ENCODE data around the gene KIF21B.

The KIF21B gene

DNA sequence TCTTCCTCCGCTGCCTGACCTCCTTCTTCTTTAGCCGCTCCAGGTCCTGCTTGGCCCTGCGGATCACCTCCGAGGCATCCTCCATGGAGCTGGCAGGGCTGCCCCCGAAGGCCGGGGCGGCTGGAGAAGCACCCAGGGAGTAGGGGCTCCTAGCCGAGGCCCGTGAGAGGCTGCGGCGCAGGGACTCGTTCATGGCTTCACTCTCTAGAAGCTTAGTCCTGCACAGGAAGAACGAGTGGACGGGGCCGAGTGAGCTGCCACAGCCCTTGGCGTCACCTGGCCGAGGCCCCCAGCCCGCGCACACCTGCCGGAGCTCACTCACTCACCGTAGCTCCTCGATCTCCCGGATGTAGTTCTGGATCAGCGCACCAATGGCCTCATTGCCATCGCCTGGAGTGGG is 23.1 kb downstream of the KIF21B start:
- in situ Hi-C loops (cut with MboI; ENCODE audit: low sequenced_read_pairs), result no loop called here

DNA sequence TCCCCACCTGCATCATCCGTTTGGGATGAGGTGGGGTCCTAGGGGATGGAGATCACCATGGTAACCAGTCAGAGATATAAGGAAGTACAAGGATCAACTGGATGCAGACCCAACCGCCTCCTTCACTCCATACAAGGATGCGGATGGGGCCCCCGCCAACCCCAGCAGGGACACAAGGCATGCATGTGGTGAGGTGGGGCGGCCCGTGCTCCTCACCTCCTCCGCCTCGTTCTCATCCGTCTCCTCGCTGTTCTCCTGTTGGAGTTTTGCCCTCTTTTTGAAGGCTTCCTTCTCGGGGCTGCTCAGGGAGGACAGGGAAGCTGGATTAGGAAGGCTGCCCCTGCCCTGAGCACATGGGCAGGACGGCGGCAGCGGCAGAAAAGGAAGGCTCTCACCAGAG is 23.8 kb downstream of the KIF21B start:
- in situ Hi-C loops (cut with MboI; ENCODE audit: low sequenced_read_pairs), result no loop called here

GRCh38 chr1:200998323-200998722 is 25.2 kb downstream of the KIF21B start:
- in situ Hi-C loops (cut with MboI; ENCODE audit: low sequenced_read_pairs), result no loop called here

DNA sequence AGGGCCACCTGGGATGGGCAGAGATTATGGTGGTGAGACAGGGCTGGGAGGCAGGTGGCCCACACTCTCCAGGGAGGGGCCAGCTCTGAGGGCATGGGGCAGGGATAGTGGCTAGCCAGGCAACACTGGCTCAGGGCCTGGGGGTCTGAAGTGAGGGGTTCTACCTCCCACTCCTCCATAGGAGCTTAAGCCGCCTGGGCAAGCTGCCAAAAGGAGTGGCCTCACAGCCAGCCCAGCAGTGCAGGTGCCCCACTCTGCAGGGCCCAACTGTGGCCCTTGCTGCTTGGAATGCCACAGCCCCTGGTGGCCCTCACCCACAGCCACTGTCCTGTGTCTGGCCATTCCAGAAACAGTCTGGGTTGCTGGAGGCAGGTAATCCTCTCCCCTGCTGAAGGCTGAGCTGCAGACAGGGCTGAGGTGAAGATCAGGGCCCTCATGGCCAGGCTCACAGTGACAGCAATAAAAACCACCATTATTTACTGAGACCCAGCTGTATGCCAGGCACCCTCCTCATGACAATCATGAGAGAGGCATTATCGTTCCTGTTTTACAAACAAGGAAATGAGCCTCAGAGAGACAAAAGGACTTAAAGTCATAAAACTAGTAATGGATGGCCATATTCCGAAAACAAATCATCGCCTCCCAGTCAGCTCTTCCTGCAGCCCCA is 31.0 kb downstream of the KIF21B start:
- in situ Hi-C loops (cut with MboI; ENCODE audit: low sequenced_read_pairs), result no loop called here

- in situ Hi-C loops (cut with MboI; ENCODE audit: low sequenced_read_pairs), result no loop called here
Measured at GRCh38 chr1:200991097-200991614, 32.4 kb downstream of the KIF21B start.

DNA sequence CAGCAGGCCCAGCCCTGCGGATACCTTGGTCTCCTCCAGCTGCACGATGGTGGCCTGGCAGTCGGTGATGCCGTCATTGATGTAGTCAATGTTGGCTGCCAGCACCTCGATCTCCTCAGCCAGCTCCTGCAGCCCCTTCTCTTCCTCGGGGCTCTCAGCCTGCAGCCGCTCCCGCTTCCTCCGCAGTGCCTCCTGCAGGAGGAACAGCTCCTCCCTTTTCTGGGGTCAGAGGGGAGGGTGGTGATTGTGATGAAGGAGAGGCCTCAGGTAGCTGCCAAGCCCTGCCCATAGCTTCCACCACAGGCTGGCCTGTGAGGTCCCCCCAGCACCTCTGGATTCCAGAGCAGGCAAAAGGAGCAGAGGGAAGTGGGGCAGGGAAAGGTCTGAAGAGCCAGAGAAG is 33.4 kb downstream of the KIF21B start:
- in situ Hi-C loops (cut with MboI; ENCODE audit: low sequenced_read_pairs), result no loop called here

- in situ Hi-C loops (cut with MboI; ENCODE audit: low sequenced_read_pairs), result no loop called here
Measured at GRCh38 chr1:200989337-200989736, 34.2 kb downstream of the KIF21B start.

DNA sequence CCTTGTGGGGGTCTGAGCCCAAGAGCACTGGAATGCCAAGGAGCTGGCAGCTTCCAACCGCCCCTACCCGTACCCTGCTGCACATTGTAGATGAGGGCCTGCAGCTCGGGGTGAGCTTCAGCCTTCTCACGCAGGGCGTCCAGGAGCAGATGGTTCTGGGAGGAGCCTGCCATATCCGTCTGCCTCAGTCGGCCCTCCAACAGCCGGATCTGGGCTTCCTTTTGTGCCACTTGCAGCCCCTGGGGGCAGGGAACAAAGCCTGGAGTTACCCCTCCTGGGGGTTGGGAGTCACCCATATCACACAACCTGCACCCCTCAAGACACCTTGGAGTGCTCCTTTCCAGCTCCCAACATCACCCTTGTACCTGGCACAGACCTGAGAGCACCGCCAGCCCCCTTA is 34.8 kb downstream of the KIF21B start:
- in situ Hi-C loops (cut with MboI; ENCODE audit: low sequenced_read_pairs), result no loop called here

DNA sequence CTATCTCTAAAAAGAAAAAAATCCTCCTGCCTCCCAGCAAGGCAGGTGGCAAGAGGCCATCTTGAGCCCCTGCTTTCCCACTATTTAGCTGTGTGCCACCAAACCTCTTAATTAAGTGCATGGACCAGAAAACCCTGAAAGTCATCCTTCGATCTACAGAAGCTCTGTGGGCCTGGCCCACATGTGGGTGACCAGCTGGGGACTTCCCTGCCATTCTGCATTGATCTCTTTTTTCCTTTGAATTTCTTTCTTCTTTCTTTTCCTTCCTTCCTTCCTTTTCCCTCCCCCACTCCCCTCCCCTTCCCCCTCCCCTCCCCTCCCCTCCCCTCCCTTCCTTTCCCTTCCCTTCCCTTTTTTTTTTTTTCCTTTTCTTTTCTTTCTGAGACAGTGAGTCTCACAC is 38.0 kb downstream of the KIF21B start:
- in situ Hi-C loops (cut with MboI; ENCODE audit: low sequenced_read_pairs), result no loop called here

GRCh38 chr1:200983035-200983561 is 40.4 kb downstream of the KIF21B start:
- in situ Hi-C loops (cut with MboI; ENCODE audit: low sequenced_read_pairs), result no loop called here

DNA sequence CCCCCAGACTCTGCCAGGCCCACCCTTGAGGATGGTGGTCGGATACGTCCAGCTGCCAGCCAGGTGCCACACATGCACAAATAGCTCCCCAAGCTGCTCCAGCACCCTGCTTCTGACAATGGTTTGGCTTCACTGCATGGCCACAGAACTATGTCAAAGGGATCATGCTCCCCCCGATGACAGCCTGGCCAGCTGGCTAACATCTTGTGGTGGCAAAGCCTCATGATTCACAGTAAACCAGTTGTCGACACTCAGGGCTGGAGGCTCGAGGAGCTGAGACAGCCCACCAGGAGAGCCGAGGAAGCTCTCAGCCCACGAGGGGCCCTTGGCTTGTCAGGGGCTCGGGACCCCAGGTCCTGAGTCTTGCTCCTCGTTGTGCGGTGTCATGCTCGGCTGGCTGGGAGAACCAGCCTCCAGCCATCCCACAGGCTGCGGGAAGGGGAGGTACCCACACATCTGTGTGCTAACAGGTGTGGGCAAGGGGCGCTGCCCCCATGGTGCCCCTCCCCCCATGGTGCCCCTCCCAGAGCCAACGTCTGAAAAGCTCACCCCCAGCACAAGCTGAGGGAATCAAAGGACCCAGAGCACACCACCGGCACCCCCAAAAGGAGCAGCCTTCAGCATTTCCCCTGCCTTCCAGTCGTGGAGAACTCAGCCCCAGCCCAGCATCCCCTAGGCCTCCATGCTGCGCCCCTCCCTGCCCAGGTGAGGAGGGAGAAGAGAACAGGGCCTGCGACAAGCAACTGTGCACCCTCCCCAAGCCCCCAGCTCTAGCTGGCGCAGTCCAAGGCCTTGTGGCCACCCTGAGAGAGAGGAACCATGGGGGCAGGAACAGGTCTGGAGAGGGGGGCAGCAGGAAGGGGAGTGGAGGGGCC is 41.2 kb downstream of the KIF21B start:
- in situ Hi-C loops (cut with MboI; ENCODE audit: low sequenced_read_pairs), result no loop called here

GRCh38 chr1:200981278-200981677 is 42.2 kb downstream of the KIF21B start:
- in situ Hi-C loops (cut with MboI; ENCODE audit: low sequenced_read_pairs), result no loop called here

GRCh38 chr1:200980873-200981272 is 42.6 kb downstream of the KIF21B start:
- in situ Hi-C loops (cut with MboI; ENCODE audit: low sequenced_read_pairs), result no loop called here

DNA sequence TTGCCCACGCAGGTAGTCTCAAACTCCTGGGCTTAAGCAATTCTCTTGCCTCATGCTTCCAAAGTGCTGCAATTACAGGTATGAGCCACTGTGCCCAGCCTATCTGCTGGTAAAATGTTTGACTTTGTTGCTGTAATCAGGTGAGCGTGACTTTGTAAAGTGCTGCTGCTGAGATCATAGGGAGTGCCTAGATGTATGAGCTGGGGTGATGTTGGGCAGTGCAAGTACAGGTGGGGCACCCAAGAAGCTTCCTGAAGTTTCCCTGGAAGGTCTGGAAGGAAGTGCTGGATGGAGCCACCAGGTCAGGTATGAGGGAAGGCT is 43.1 kb downstream of the KIF21B start:
- in situ Hi-C loops (cut with MboI; ENCODE audit: low sequenced_read_pairs), result no loop called here

- in situ Hi-C loops (cut with MboI; ENCODE audit: low sequenced_read_pairs), result no loop called here
Measured at GRCh38 chr1:200979574-200980451, 43.7 kb downstream of the KIF21B start.

DNA sequence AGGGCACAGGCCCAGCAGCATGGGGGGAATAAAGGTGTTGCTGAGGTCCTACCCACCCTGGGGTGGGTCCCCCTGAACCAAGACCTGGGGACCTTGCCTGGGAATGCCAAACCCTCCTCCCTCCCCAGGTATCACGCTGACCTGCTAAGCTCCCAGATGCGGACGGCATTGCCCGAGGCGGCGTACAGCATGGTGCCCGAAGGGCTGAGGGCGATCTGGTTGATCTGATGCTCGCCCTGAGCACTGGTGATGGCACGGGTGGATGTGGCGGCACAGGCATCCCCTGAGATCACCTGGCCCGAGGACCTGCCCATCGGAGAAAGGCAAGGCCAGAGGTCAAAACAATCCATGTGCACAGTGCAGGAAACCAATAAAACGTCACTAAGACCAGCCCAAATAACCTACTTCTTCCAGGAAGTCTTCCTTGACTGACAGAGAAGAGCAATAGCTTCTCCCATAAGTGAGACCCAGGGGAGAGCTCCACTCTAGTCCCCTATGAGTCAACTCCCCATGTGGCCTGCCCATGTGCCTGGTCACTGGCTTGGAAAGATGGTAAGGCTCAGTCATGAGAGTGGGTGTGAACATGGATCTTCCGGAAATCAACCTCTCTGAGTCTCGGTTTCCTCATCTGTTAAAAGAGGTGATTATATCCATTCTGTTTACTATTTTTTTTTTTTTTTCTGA is 46.3 kb downstream of the KIF21B start:
- in situ Hi-C loops (cut with MboI; ENCODE audit: low sequenced_read_pairs), result no loop called here

- in situ Hi-C loops (cut with MboI; ENCODE audit: low sequenced_read_pairs), result no loop called here
Measured at GRCh38 chr1:200976634-200977033, 46.9 kb downstream of the KIF21B start.

GRCh38 chr1:200975458-200975857 is 48.1 kb downstream of the KIF21B start:
- in situ Hi-C loops (cut with MboI; ENCODE audit: low sequenced_read_pairs), result no loop called here

DNA sequence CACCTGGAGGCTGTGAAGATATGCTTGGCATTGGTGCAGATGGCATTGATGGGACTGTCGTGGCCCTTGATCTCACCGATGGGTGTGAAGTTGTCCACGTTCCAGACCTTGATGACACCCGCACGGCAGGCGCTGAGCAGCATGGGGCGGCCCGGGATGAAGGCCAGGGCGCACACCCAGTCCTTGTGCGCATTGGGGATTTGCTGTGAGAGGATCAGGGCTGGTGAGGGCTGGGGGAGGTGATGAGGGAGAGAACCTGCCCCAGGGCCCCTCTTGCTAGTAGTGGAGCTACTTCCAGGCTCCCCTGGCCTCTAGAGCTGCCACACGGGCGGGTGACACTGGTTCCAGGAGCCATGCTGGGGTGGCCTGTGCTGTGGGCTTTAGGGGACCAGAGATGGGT is 48.8 kb downstream of the KIF21B start:
- in situ Hi-C loops (cut with MboI; ENCODE audit: low sequenced_read_pairs), result no loop called here

- in situ Hi-C loops (cut with MboI; ENCODE audit: low sequenced_read_pairs), result no loop called here
Measured at GRCh38 chr1:200973937-200974657, 49.4 kb downstream of the KIF21B start.

Data from HL-60/S4 treated with phorbol 12-myristate 13-acetate at 8.2 ng/mL for 4 days and 3 days (cell line).